HFF-Myc (cell line): Measurements from ENCODE around the gene EI24.

Source experiments
- DNase-seq: peaks from one replicate; pipeline ENCODE4 v3.0.0-alpha.2; 2011; ENCODE audit warnings: low read depth; ENCODE audit errors: extremely low read depth
- H3K4me3 ChIP-seq: replicated peaks from 2 replicates; pipeline ENCODE4 v1.5.1; 2011; ENCODE audit warnings: low read depth, mild to moderate bottlenecking, control low read depth, low read length
- CTCF ChIP-seq: IDR thresholded peaks from 2 replicates; pipeline ENCODE4 v1.5.1; 2012; ENCODE audit warnings: mild to moderate bottlenecking, low read depth, low read length, control low read depth; ENCODE audit errors: missing control alignments

The EI24 gene

GRCh38 chr11:125578783-125579182, 9.5 kb downstream of the EI24 start:
- TF ChIP-seq CTCF, result no peak
- H3K4me3 ChIP-seq, result no peak overlapping the region
- DNase-seq, result no peak

GRCh38 chr11:125579811-125580210, 10.5 kb downstream of the EI24 start:
- no peak for DNase-seq
- TF ChIP-seq CTCF, result no peak
- no peak overlapping the region for H3K4me3 ChIP-seq

- no peak for DNase-seq
- no peak for TF ChIP-seq CTCF
- H3K4me3 ChIP-seq, result no peak overlapping the region
Observed at GRCh38 chr11:125583496-125583895, 14.2 kb downstream of the EI24 start.

GRCh38 chr11:125585487-125585886, 16.2 kb downstream of the EI24 start:
- TF ChIP-seq CTCF, result no peak
- DNase-seq, result no peak
- H3K4me3 ChIP-seq, result no peak overlapping the region

GRCh38 chr11:125586623-125587022, 17.3 kb downstream of the EI24 start:
- no peak for TF ChIP-seq CTCF
- DNase-seq, result no peak
- no peak overlapping the region for H3K4me3 ChIP-seq

- no peak overlapping the region for H3K4me3 ChIP-seq
- DNase-seq, result no peak
- TF ChIP-seq CTCF, result no peak
Observed at GRCh38 chr11:125587480-125587879, 18.2 kb downstream of the EI24 start.

- DNase-seq, result no peak
- no peak overlapping the region for H3K4me3 ChIP-seq
- no peak for TF ChIP-seq CTCF
Observed at GRCh38 chr11:125588505-125588904, 19.2 kb downstream of the EI24 start.
